Measurements from ENCODE around the gene PRKACA.

- TF ChIP-seq NR2F1 (conservative IDR thresholded peaks at IDR 0.05): no peak
- TF ChIP-seq SRF (IDR thresholded peaks at IDR 0.05; ENCODE audit: low read depth in 2 of 2, low read length in 2 of 2): no peak
- no peak for TF ChIP-seq EZH2 (IDR thresholded peaks at IDR 0.05; ENCODE audit: borderline replicate concordance, control insufficient read depth, low read depth, low read length)
- TF ChIP-seq CTCF (IDR thresholded peaks at IDR 0.05 in 2 of 3, conservative IDR thresholded peaks at IDR 0.05 in 1 of 3; ENCODE audit: control insufficient read depth in 2 of 3, extremely low read depth in 1 of 3, insufficient read depth in 1 of 3, low read depth in 3 of 3, low read length in 3 of 3): no peak
- TF ChIP-seq USF2 (IDR thresholded peaks at IDR 0.05; ENCODE audit: borderline replicate concordance, low read depth, low read length): no peak
- no peak for TF ChIP-seq SIX5 (IDR thresholded peaks at IDR 0.05; ENCODE audit: low read depth, low read length, severe bottlenecking)
- TF ChIP-seq POLR2A (IDR thresholded peaks at IDR 0.05; ENCODE audit: low read depth, low read length): no peak
- TF ChIP-seq KAT2A (conservative IDR thresholded peaks at IDR 0.05; ENCODE audit: control insufficient read depth, low read depth, low read length): no peak
- TF ChIP-seq NRF1 (conservative IDR thresholded peaks at IDR 0.05; ENCODE audit: low read depth, low read length): no peak
Measured at GRCh38 chr19:14127929-14128509, 10.5 kb upstream of the PRKACA start.

Data from GM12878 (cell line).